Neural progenitor cell (in vitro differentiated cells): ENCODE data around the gene PER1. TPM values are rescaled to one million over a fixed set of nuclear protein-coding genes. Genes with fewer than 3 reads are reported as not detected.

Experiments used
- DNase-seq: peaks from one replicate; pipeline ENCODE4 v3.0.0-alpha.2; 2016; ENCODE audit warnings: low spot score
- H2AFZ ChIP-seq: fragments of 200-600 bp; sonication (generic); replicated peaks from 2 replicates; pipeline ENCODE4 v1.6.1; 2016; ENCODE audit warnings: antibody characterized with exemption
- H3F3A ChIP-seq: fragments of 200-600 bp; sonication (generic); 2 replicates; pipeline ENCODE4 v1.6.1; 2016; ENCODE audit warnings: antibody characterized with exemption, low read depth
- H3K27ac ChIP-seq: fragments of 200-600 bp; sonication (generic); 2 replicates; pipeline ENCODE4 v1.5.1; 2016; ENCODE audit warnings: mild to moderate bottlenecking
- H3K27me3 ChIP-seq: fragments of 200-600 bp; sonication (generic); 2 replicates; pipeline ENCODE4 v1.6.1; 2016; ENCODE audit warnings: mild to moderate bottlenecking, moderate library complexity
- H3K36me3 ChIP-seq: fragments of 200-600 bp; sonication (generic); 2 replicates; pipeline ENCODE4 v1.5.1; 2016
- H3K4me1 ChIP-seq: fragments of 200-600 bp; sonication (generic); 2 replicates; pipeline ENCODE4 v1.6.1; 2016; ENCODE audit warnings: mixed run types
- H3K4me2 ChIP-seq: fragments of 200-600 bp; sonication (generic); 2 replicates; pipeline ENCODE4 v1.6.1; 2016
- H3K4me3 ChIP-seq: fragments of 200-600 bp; sonication (generic); 2 replicates; pipeline ENCODE4 v1.5.1; 2016
- H3K79me2 ChIP-seq: fragments of 200-600 bp; sonication (generic); 2 replicates; pipeline ENCODE4 v1.6.1; 2016; ENCODE audit warnings: low read depth
- H3K9ac ChIP-seq: fragments of 200-600 bp; sonication (generic); 2 replicates; pipeline ENCODE4 v1.6.1; 2016
- H3K9me3 ChIP-seq: fragments of 200-600 bp; sonication (generic); 2 replicates; pipeline ENCODE4 v1.5.1; 2016; ENCODE audit warnings: low read depth
- H4K20me1 ChIP-seq: fragments of 200-600 bp; sonication (generic); 2 replicates; pipeline ENCODE4 v1.6.1; 2016; ENCODE audit warnings: low read depth
- H3K27ac Mint-ChIP-seq: 3 replicates; pipeline ENCODE4 v1.8.0; 2021; ENCODE audit warnings: mixed read lengths
- H3K27me3 Mint-ChIP-seq: 2 replicates; pipeline ENCODE4 v1.8.0; 2022; ENCODE audit warnings: low read depth, mild to moderate bottlenecking, inconsistent platforms, moderate library complexity, mixed read lengths; ENCODE audit not compliant: insufficient read depth
- H3K36me3 Mint-ChIP-seq: 3 replicates; pipeline ENCODE4 v1.8.0; 2021; ENCODE audit warnings: mixed read lengths
- H3K4me1 Mint-ChIP-seq: 3 replicates; pipeline ENCODE4 v1.8.0; 2021; ENCODE audit warnings: mixed read lengths
- H3K4me3 Mint-ChIP-seq: 3 replicates; pipeline ENCODE4 v1.8.0; 2021; ENCODE audit warnings: mild to moderate bottlenecking, moderate library complexity, mixed read lengths
- H3K9me3 Mint-ChIP-seq: 3 replicates; pipeline ENCODE4 v1.8.0; 2020; ENCODE audit warnings: mixed read lengths
- CTCF ChIP-seq: fragments of 200-600 bp; sonication (generic); IDR thresholded peaks from 2 replicates; pipeline ENCODE4 v1.5.1; 2017; ENCODE audit warnings: antibody characterized with exemption, mild to moderate bottlenecking
- EZH2 ChIP-seq: fragments of 200-600 bp; sonication (generic); IDR thresholded peaks from 2 replicates; pipeline ENCODE4 v1.6.1; 2017; ENCODE audit warnings: antibody characterized with exemption, mild to moderate bottlenecking, moderate library complexity
- EZH2phosphoT487 ChIP-seq: fragments of 200-600 bp; sonication (generic); IDR thresholded peaks from 2 replicates; pipeline ENCODE4 v1.6.1; 2017; ENCODE audit warnings: antibody characterized with exemption
- total RNA-seq: library from RNA; depleted of rRNA; stranded (reverse); fragments of >200 nt; gene quantifications from 2 replicates; pipeline ENCODE4 v1.2.3, GENCODE V29; 2015; ENCODE audit warnings: low replicate concordance

PER1 gene
- total RNA-seq, 1 donor from 2014 or later: 3.2 TPM

- DNase-seq: peak; percentile 73
- Mint-ChIP-seq H3K27ac (no peak overlapping the region), H3K9me3 (peaks cover 2% of the 10 kb centered on the region), H3K4me1 (peaks cover 11% of the 10 kb centered on the region), H3K27me3 (peaks cover 13% of the 10 kb centered on the region), H3K4me3 (no peak overlapping the region), H3K36me3 (no peaks in the 10 kb centered on the region)
- no peak overlapping the region for H3K27ac ChIP-seq
- H3K27me3 ChIP-seq: peaks cover 48% of the 10 kb centered on the region
- peaks cover 29% of the 10 kb centered on the region for H3F3A ChIP-seq
- H3K4me2 ChIP-seq: peak overlapping the region; percentile 19
- H3K4me1 ChIP-seq: peaks cover 10% of the 10 kb centered on the region
- H3K4me3 ChIP-seq: no peak overlapping the region
- no peaks in the 10 kb centered on the region for H3K79me2 ChIP-seq
- no peaks in the 10 kb centered on the region for H3K9me3 ChIP-seq
- no peaks in the 10 kb centered on the region for H4K20me1 ChIP-seq
- H2AFZ ChIP-seq: peak overlapping the region; percentile 82
- H3K36me3 ChIP-seq: no peaks in the 10 kb centered on the region
- TF ChIP-seq CTCF (no peak), EZH2phosphoT487 (no peak), EZH2 (no peak)
- H3K9ac ChIP-seq: no peak overlapping the region
These were observed 18.8 kb downstream of the PER1 start for GRCh38 chr17:8133399-8133798.

DNA sequence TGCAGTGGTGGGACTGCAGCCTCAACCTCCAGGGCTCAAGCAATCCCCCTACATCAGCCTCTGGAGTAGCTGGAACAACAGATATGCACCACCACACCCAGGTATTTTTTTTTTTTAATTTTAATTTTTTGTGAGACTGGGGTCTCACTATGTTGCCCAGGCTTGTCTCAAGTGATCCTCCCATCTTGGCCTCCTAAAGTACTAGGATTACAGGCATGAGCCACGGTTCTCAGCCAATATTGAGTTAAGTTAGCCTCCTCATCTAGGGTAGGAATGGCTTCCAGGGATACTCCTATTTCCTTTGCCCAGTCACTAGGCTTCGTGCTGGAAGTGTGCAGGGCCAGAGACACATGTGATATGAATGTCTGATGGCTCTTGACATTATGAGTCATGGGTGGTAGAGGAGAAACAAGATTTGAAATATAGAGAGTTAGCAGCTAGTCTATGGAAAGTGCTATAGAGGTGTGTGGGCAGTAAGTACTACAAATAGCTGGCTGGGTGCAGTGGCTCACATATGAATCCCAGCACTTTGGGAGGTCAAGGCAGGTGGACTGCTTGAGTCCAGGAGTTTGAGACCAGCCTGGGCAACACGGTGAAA is 20.3 kb downstream of the PER1 start:
- peaks cover 16% of the 10 kb centered on the region for H3K4me1 Mint-ChIP-seq
- no peak overlapping the region for H3K4me3 Mint-ChIP-seq
- no peak for DNase-seq
- H3K27me3 Mint-ChIP-seq: peaks cover 19% of the 10 kb centered on the region
- H3K27ac Mint-ChIP-seq: no peak overlapping the region
- Histone ChIP-seq H3K27ac (no peak overlapping the region), H3K9ac (no peak overlapping the region), H3K9me3 (no peaks in the 10 kb centered on the region), H3F3A (peaks cover 26% of the 10 kb centered on the region), H2AFZ (no peak overlapping the region), H3K4me2 (no peak overlapping the region), H4K20me1 (peaks cover 3% of the 10 kb centered on the region), H3K4me3 (no peak overlapping the region), H3K4me1 (peaks cover 11% of the 10 kb centered on the region), H3K79me2 (no peaks in the 10 kb centered on the region), H3K36me3 (no peaks in the 10 kb centered on the region), H3K27me3 (peaks cover 54% of the 10 kb centered on the region)
- peaks cover 2% of the 10 kb centered on the region for H3K9me3 Mint-ChIP-seq
- no peaks in the 10 kb centered on the region for H3K36me3 Mint-ChIP-seq
- no peak for TF ChIP-seq EZH2
- no peak for TF ChIP-seq EZH2phosphoT487
- no peak for TF ChIP-seq CTCF

- H3K79me2 ChIP-seq: no peaks in the 10 kb centered on the region
- H3K36me3 Mint-ChIP-seq: peaks cover 2% of the 10 kb centered on the region
- TF ChIP-seq EZH2phosphoT487 (no peak), CTCF (no peak), EZH2 (no peak)
- no peak overlapping the region for H3K4me2 ChIP-seq
- H3K9me3 Mint-ChIP-seq: peaks cover 8% of the 10 kb centered on the region
- H3F3A ChIP-seq: peaks cover 47% of the 10 kb centered on the region
- no peak overlapping the region for H2AFZ ChIP-seq
- peaks cover 50% of the 10 kb centered on the region for H3K27me3 Mint-ChIP-seq
- H3K27ac ChIP-seq: no peak overlapping the region
- no peak for DNase-seq
- H3K27me3 ChIP-seq: peaks cover 78% of the 10 kb centered on the region
- H3K4me1 ChIP-seq: peaks cover 14% of the 10 kb centered on the region
- no peak overlapping the region for H3K27ac Mint-ChIP-seq
- H3K4me3 ChIP-seq: no peak overlapping the region
- H3K4me3 Mint-ChIP-seq: peak overlapping the region; percentile 34
- H4K20me1 ChIP-seq: peaks cover 18% of the 10 kb centered on the region
- H3K9ac ChIP-seq: no peak overlapping the region
- peaks cover 26% of the 10 kb centered on the region for H3K4me1 Mint-ChIP-seq
- H3K36me3 ChIP-seq: no peaks in the 10 kb centered on the region
- H3K9me3 ChIP-seq: no peaks in the 10 kb centered on the region
These were observed 23.9 kb downstream of the PER1 start for GRCh38 chr17:8128125-8128784.
